ENCODE results near the gene LSS. TPM values are rescaled to one million over a fixed set of nuclear protein-coding genes. Genes with fewer than 3 reads are reported as not detected.

LSS gene
- total RNA-seq, 6 donors from 2014 or later, result 71.7 to 266 (median 135) TPM

DNA sequence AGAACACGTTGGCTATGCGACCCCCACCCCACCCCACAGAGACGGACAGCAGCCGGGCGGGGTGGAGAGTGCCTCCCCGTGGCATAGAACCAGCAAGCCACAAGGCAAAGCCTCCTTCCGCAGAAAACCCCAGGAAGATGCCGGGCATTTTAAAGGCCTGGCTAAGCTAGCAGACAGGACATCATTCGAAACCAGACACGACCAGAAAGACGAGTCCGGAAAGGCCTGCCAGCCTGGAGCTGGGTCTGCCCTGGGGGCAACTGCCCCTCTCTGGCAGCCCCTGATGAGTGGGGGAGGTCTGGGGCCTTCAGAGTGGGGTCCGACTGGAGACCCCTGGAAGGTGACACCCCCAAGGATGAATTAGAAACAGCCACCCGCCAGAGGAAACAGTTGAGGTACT lies 81.7 kb downstream of the LSS start:
- H3K9me3 ChIP-seq, result no peaks in the 10 kb centered on the region
- ATAC-seq (ENCODE audit: low FRiP score in 2 of 2), result no peak
- no peaks in the 10 kb centered on the region for H3K36me3 ChIP-seq
- TF ChIP-seq, protein P1, sequence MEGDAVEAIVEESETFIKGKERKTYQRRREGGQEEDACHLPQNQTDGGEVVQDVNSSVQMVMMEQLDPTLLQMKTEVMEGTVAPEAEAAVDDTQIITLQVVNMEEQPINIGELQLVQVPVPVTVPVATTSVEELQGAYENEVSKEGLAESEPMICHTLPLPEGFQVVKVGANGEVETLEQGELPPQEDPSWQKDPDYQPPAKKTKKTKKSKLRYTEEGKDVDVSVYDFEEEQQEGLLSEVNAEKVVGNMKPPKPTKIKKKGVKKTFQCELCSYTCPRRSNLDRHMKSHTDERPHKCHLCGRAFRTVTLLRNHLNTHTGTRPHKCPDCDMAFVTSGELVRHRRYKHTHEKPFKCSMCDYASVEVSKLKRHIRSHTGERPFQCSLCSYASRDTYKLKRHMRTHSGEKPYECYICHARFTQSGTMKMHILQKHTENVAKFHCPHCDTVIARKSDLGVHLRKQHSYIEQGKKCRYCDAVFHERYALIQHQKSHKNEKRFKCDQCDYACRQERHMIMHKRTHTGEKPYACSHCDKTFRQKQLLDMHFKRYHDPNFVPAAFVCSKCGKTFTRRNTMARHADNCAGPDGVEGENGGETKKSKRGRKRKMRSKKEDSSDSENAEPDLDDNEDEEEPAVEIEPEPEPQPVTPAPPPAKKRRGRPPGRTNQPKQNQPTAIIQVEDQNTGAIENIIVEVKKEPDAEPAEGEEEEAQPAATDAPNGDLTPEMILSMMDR (IDR thresholded peaks at IDR 0.05), result no peak
- no peak for TF ChIP-seq POLR2AphosphoS5 (IDR thresholded peaks at IDR 0.05)
- no peak for TF ChIP-seq EP300 (IDR thresholded peaks at IDR 0.05)
- TF ChIP-seq POLR2A (IDR thresholded peaks at IDR 0.05), result no peak
- H3K27me3 ChIP-seq, result no peaks in the 10 kb centered on the region
- DNase-seq, result no peak
- H3K4me1 ChIP-seq, result peaks cover 0 to 6% (median 5%) of the 10 kb centered on the region in 4 donors
- H3K27ac ChIP-seq, result no peak overlapping the region
- 79 to 83% methylated on average over 13 to 14 of the region's 14 CpGs for WGBS, 2 donors
- no peak overlapping the region for H3K4me3 ChIP-seq

DNA sequence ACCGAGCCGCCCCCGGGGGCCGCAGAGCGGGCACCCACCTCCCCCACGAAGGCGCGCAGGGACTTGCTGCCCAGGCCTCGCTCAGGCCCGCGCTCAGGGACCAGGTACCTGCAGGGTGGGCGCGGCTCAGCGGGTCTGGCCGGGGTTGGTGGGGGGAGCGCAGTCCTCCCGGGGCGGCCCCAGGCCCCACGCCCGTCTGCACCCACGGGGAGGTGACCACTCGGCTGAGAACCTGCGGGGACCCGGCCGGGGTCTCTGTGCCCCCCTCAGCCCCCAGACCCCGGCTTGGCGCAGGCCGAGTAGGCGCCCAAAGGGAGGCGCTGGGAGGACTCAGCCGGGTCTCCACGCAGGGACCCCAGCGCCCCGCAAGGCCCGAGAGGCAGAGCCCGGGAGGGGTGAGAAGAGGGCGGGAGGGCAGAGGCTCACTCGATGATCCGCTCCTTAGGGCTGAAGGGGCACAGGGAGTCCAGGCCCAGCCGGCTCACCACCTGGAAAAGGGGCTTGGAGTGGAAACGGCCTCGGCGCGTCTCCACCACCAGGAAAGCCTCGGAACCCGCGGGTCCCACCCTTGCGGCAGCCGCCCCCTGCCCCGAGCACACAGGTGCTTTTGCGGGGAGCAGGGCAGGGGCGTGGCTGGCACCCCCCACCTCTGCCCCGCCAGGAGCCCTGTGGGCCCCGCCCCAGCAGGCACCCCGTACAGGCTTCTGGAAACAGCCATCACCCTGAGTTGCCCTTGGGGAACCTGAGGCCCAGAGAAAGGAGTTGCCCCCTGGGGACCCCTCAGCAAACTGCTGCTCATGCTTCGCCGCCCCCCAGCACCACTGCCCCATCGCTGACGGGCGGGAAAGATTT lies 82.5 kb downstream of the LSS start:
- peaks cover 0 to 6% (median 5%) of the 10 kb centered on the region in 4 donors for H3K4me1 ChIP-seq
- DNase-seq, result peak in 1 of 2 donors; percentile 82
- no peaks in the 10 kb centered on the region for H3K27me3 ChIP-seq
- no peak overlapping the region for H3K4me3 ChIP-seq
- TF ChIP-seq EP300 (IDR thresholded peaks at IDR 0.05) (no peak), POLR2A (IDR thresholded peaks at IDR 0.05) (no peak), POLR2AphosphoS5 (IDR thresholded peaks at IDR 0.05) (no peak)
- TF ChIP-seq, protein P1 (IDR thresholded peaks at IDR 0.05), result no peak
- no peaks in the 10 kb centered on the region for H3K36me3 ChIP-seq
- H3K9me3 ChIP-seq, result no peaks in the 10 kb centered on the region
- no peak for ATAC-seq (ENCODE audit: low FRiP score in 2 of 2)
- 91 to 93% methylated on average over 22 to 27 of the region's 60 CpGs for WGBS, 2 donors
- no peak overlapping the region for H3K27ac ChIP-seq

DNA sequence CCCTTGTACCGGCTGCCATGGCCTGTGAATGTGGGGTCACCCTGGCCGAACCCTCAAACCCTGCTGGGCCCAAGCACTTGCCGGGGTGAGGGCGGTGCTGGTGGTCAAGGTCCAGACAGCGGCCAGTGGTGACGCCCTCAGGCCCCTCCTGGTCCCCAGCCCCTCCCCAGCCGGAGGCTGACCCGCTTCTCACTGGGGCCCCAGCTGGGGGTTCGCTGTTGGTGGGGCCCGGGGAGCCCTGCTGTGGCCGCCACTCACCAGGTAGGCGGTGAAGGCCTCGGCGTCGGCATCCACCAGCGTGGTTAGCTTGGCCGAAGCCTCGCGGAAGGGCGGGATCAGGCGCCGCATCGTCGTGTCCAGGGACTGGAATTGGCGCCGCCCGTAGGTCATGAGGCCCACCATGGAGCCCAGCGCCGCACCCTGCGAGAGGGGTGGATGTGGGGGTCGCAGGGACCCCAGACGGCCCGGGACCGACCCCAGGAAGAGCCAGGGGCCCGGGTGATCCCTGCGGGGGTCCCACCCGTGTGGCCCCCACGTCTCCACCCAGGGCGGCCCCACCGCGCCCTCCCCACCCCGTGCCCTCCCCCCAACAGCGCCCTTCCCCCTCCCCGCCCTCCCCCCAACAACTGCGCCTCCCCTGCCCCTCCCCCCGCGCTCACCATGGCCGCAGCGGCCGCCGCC lies 83.3 kb downstream of the LSS start:
- H3K4me3 ChIP-seq, result no peak overlapping the region
- TF ChIP-seq POLR2A (IDR thresholded peaks at IDR 0.05), result no peak
- TF ChIP-seq, protein P1 (IDR thresholded peaks at IDR 0.05), result no peak
- TF ChIP-seq POLR2AphosphoS5 (IDR thresholded peaks at IDR 0.05), result no peak
- no peak for TF ChIP-seq EP300 (IDR thresholded peaks at IDR 0.05)
- ATAC-seq (ENCODE audit: low FRiP score in 2 of 2), result no peak
- peaks cover 0 to 6% (median 5%) of the 10 kb centered on the region in 4 donors for H3K4me1 ChIP-seq
- WGBS, 2 donors, result 95 to 100% methylated on average over 3 to 37 of the region's 51 CpGs
- DNase-seq, result peak in 1 of 2 donors; percentile 82
- H3K27ac ChIP-seq, result no peak overlapping the region
- no peaks in the 10 kb centered on the region for H3K9me3 ChIP-seq
- no peaks in the 10 kb centered on the region for H3K27me3 ChIP-seq
- H3K36me3 ChIP-seq, result no peaks in the 10 kb centered on the region

DNA sequence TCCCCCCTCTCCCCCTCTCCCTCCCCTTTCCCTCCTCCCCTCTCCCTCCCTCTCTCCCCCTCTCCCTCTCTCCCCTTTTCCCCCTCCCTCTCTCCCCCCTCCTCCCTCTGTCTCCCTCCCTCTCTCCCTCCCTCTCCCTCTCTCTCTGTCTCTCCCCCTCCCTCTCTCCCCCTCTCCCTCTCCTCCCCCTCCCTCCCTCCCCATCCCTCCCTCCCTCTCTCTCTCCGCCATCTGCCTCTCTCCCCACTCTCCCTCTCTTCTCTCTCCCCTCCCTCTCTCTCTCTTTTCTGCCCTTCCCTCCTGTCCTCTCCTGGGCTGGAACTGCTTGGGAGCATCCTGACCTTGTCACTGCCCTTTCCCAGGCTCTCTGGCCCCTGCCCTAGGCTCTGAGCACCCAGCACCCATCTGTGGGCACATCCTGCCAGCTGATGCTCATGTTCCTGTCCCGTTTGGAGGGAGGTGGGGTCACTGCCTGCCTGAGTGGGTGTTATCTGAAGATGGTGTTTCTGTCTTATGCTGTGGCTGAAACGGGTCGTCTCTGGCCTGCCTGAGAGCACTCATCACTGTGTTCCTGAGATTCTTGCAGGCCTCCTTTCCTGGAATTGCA lies 84.0 kb downstream of the LSS start:
- H3K9me3 ChIP-seq, result no peaks in the 10 kb centered on the region
- 30 to 48% methylated on average over 2 to 3 of the region's 4 CpGs for WGBS, 2 donors
- ATAC-seq (ENCODE audit: low FRiP score in 2 of 2), result no peak
- peaks cover 0 to 6% (median 5%) of the 10 kb centered on the region in 4 donors for H3K4me1 ChIP-seq
- H3K27me3 ChIP-seq, result no peaks in the 10 kb centered on the region
- H3K27ac ChIP-seq, result no peak overlapping the region
- TF ChIP-seq, protein P1 (IDR thresholded peaks at IDR 0.05), result no peak
- TF ChIP-seq POLR2AphosphoS5 (IDR thresholded peaks at IDR 0.05), result peak in 1 of 2 donors; percentile 28
- H3K36me3 ChIP-seq, result no peaks in the 10 kb centered on the region
- no peak for DNase-seq
- H3K4me3 ChIP-seq, result no peak overlapping the region
